Endodermal cell (in vitro differentiated cells): Measurements from ENCODE around the gene TRPC4. TPM values are rescaled to one million over a fixed set of nuclear protein-coding genes. Genes with fewer than 3 reads are reported as not detected.

Experiments used
- DNase-seq: peaks from one replicate; pipeline ENCODE4 v3.0.0-alpha.2; 2017
- H3K27ac ChIP-seq: 2 replicates; pipeline ENCODE4 v1.5.1; 2013; ENCODE audit warnings: mild to moderate bottlenecking, low read depth, low read length, moderate library complexity
- H3K27me3 ChIP-seq: 2 replicates; pipeline ENCODE4 v1.6.1; 2013; ENCODE audit warnings: mild to moderate bottlenecking, low read length, moderate library complexity; ENCODE audit not compliant: insufficient read depth, control insufficient read depth, poor library complexity, severe bottlenecking
- H3K36me3 ChIP-seq: 2 replicates; pipeline ENCODE4 v1.7.0; 2013; ENCODE audit warnings: mild to moderate bottlenecking, low read length, moderate library complexity; ENCODE audit not compliant: control insufficient read depth, insufficient read depth
- H3K4me1 ChIP-seq: one replicate; pipeline ENCODE4 v1.7.0; 2013; ENCODE audit warnings: low read length; ENCODE audit not compliant: control insufficient read depth, insufficient read depth
- H3K4me3 ChIP-seq: 2 replicates; pipeline ENCODE4 v1.5.1; 2013; ENCODE audit warnings: mild to moderate bottlenecking, low read length, moderate library complexity
- H3K9ac ChIP-seq: 2 replicates; pipeline ENCODE4 v1.6.1; 2013; ENCODE audit warnings: mild to moderate bottlenecking, low read length, moderate library complexity; ENCODE audit not compliant: poor library complexity, severe bottlenecking; ENCODE audit errors: extremely low read depth
- H3K9me3 ChIP-seq: 2 replicates; pipeline ENCODE4 v1.6.1; 2013; ENCODE audit warnings: mild to moderate bottlenecking, low read length, moderate library complexity; ENCODE audit not compliant: control insufficient read depth
- H3K27ac Mint-ChIP-seq: 2 replicates; pipeline ENCODE4 v1.8.0; 2020; ENCODE audit warnings: mixed read lengths
- H3K27me3 Mint-ChIP-seq: 2 replicates; pipeline ENCODE4 v1.8.0; 2021; ENCODE audit warnings: mild to moderate bottlenecking, mixed read lengths; ENCODE audit not compliant: insufficient read depth
- H3K36me3 Mint-ChIP-seq: 2 replicates; pipeline ENCODE4 v1.8.0; 2020; ENCODE audit warnings: low read depth, mixed read lengths
- H3K4me1 Mint-ChIP-seq: 2 replicates; pipeline ENCODE4 v1.8.0; 2020; ENCODE audit warnings: mixed read lengths
- H3K4me3 Mint-ChIP-seq: 2 replicates; pipeline ENCODE4 v1.8.0; 2020; ENCODE audit warnings: mild to moderate bottlenecking, moderate library complexity, mixed read lengths
- H3K9me3 Mint-ChIP-seq: 2 replicates; pipeline ENCODE4 v1.8.0; 2020; ENCODE audit warnings: mild to moderate bottlenecking, mixed read lengths
- WGBS, 2 experiments: methylation state at CpG; one replicate each; pipeline versions ENCODE4 v1.1.5 to v1.1.7; 2013; ENCODE audit warnings: missing lambda C conversion rate in 2 of 2, mixed read lengths in 1 of 2; ENCODE audit not compliant: insufficient coverage in 1 of 2, insufficient read length in 1 of 2; 5-methylcytosine and 5-hydroxymethylcytosine counted together
- total RNA-seq, 2 donors: library from RNA; stranded (reverse); fragmentation: NEBNext Ultra II Directional in 1 of 2; extraction: Animal tissue kit (Norgen Biotek cat#: 25700) in 1 of 2; gene quantifications; 2 replicates in 1 of 2; 3 replicates in 1 of 2; pipeline ENCODE4 v1.2.1, GENCODE V29; 2021
- TF ChIP-seq, protein P1 (sequence below): fragments of 200-600 bp; sonication (generic); conservative IDR thresholded peaks from 2 replicates; pipeline ENCODE4 v1.5.0; 2021; ENCODE audit warnings: antibody characterized with exemption, mild to moderate bottlenecking

The TRPC4 gene
- total RNA-seq, 2 donors from 2014 or later, result 22.5 to 28.5 TPM

- peaks cover 15% of the 10 kb centered on the region for H3K4me1 Mint-ChIP-seq
- H3K4me3 ChIP-seq, result no peak overlapping the region
These were observed 91.9 kb downstream of the TRPC4 start for GRCh38 chr13:37777676-37778075.

GRCh38 chr13:37775871-37776270 lies 93.7 kb downstream of the TRPC4 start:
- Histone ChIP-seq H3K27me3 (no peaks in the 10 kb centered on the region), H3K9me3 (no peaks in the 10 kb centered on the region), H3K9ac (no peak overlapping the region), H3K27ac (no peak overlapping the region), H3K4me1 (no peaks in the 10 kb centered on the region), H3K4me3 (no peak overlapping the region), H3K36me3 (no peaks in the 10 kb centered on the region)
- WGBS, 2 experiments, result 92% methylated on average over 1 of the region's 1 CpG; no CpG with 5 or more reads in 1 of the 2 experiments
- peaks cover 8% of the 10 kb centered on the region for H3K4me1 Mint-ChIP-seq
- peaks cover 6% of the 10 kb centered on the region for H3K36me3 Mint-ChIP-seq
- no peak overlapping the region for H3K27ac Mint-ChIP-seq
- no peak for DNase-seq
- H3K9me3 Mint-ChIP-seq, result no peaks in the 10 kb centered on the region
- no peak overlapping the region for H3K4me3 Mint-ChIP-seq
- TF ChIP-seq, protein P1, sequence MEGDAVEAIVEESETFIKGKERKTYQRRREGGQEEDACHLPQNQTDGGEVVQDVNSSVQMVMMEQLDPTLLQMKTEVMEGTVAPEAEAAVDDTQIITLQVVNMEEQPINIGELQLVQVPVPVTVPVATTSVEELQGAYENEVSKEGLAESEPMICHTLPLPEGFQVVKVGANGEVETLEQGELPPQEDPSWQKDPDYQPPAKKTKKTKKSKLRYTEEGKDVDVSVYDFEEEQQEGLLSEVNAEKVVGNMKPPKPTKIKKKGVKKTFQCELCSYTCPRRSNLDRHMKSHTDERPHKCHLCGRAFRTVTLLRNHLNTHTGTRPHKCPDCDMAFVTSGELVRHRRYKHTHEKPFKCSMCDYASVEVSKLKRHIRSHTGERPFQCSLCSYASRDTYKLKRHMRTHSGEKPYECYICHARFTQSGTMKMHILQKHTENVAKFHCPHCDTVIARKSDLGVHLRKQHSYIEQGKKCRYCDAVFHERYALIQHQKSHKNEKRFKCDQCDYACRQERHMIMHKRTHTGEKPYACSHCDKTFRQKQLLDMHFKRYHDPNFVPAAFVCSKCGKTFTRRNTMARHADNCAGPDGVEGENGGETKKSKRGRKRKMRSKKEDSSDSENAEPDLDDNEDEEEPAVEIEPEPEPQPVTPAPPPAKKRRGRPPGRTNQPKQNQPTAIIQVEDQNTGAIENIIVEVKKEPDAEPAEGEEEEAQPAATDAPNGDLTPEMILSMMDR, result no peak
- H3K27me3 Mint-ChIP-seq, result no peaks in the 10 kb centered on the region

More at GRCh38 chr13:37777676-37778075, 91.9 kb downstream of the TRPC4 start:
- Histone ChIP-seq H3K36me3 (no peaks in the 10 kb centered on the region), H3K27ac (no peak overlapping the region), H3K4me1 (peaks cover 4% of the 10 kb centered on the region), H3K9me3 (no peaks in the 10 kb centered on the region), H3K9ac (no peak overlapping the region), H3K27me3 (no peaks in the 10 kb centered on the region)
- no peaks in the 10 kb centered on the region for H3K9me3 Mint-ChIP-seq
- TF ChIP-seq, protein P1, result no peak
- H3K27ac Mint-ChIP-seq, result no peak overlapping the region
- DNase-seq, result no peak
- H3K36me3 Mint-ChIP-seq, result peaks cover 6% of the 10 kb centered on the region
- no peak overlapping the region for H3K4me3 Mint-ChIP-seq
- H3K27me3 Mint-ChIP-seq, result no peaks in the 10 kb centered on the region

- no peak overlapping the region for H3K4me3 ChIP-seq
- no peak overlapping the region for H3K9ac ChIP-seq
- Mint-ChIP-seq H3K4me1 (peaks cover 15% of the 10 kb centered on the region), H3K36me3 (peaks cover 3% of the 10 kb centered on the region), H3K4me3 (no peak overlapping the region), H3K27me3 (no peaks in the 10 kb centered on the region), H3K27ac (no peak overlapping the region), H3K9me3 (no peaks in the 10 kb centered on the region)
- 92 to 100% methylated on average over 3 to 7 of the region's 7 CpGs for WGBS, 2 experiments
- H3K4me1 ChIP-seq, result no peaks in the 10 kb centered on the region
- no peaks in the 10 kb centered on the region for H3K9me3 ChIP-seq
- H3K27me3 ChIP-seq, result no peaks in the 10 kb centered on the region
- H3K27ac ChIP-seq, result no peak overlapping the region
- TF ChIP-seq, protein P1, result no peak
- H3K36me3 ChIP-seq, result no peaks in the 10 kb centered on the region
- DNase-seq, result no peak
These were observed 96.9 kb downstream of the TRPC4 start for GRCh38 chr13:37772644-37773043.
